ENCODE data around the gene CNTNAP1.

The CNTNAP1 gene

GRCh38 chr17:42743595-42744282, 61.4 kb downstream of the CNTNAP1 start:
- no peak for DNase-seq

GRCh38 chr17:42744283-42744805, 62.0 kb downstream of the CNTNAP1 start:
- DNase-seq: peak; percentile 85

- DNase-seq: peak; percentile 92
These were observed 62.7 kb downstream of the CNTNAP1 start, which contains the start of gene EZH1 for GRCh38 chr17:42744806-42745617. TSS of gene EZH1 (minus strand) at chr17:42745040. CDS start at chr17:42728941, 16,099 bp downstream.

- DNase-seq: no peak
These were observed 66.0 kb downstream of the CNTNAP1 start for GRCh38 chr17:42748202-42748907.

- no peak for DNase-seq
These were observed 66.8 kb downstream of the CNTNAP1 start for GRCh38 chr17:42748908-42749798.

Data from NCI-H1092 treated with DMSO at 0.1 percent for 48 hours (cell line).